ENCODE results near the gene B3GALNT2. TPM values are rescaled to one million over a fixed set of nuclear protein-coding genes. Genes with fewer than 3 reads are reported as not detected.

The B3GALNT2 gene
- total and polyA plus RNA-seq, 2 donors (not counting 1 experiment from before 2014, with no cell fraction given) = 5.6 to 12.2 TPM

GRCh38 chr1:235511470-235512240 lies 7.4 kb upstream of the B3GALNT2 start:
- 87% methylated on average over 12 of the region's 13 CpGs for WGBS (ENCODE audit: insufficient coverage)
- no peak overlapping the region for H3K27ac Mint-ChIP-seq
- Histone ChIP-seq H3K4me1 (ENCODE audit: control insufficient read depth in 2 of 2, insufficient read depth in 2 of 2, low read length in 2 of 2) (no peaks in the 10 kb centered on the region), H3K4me2 (replicated peaks; ENCODE audit: low read depth, low read length, poor library complexity, severe bottlenecking) (no peak overlapping the region), H3K27ac (ENCODE audit: low read length in 2 of 2) (no peak overlapping the region), H4K20me1 (ENCODE audit: control insufficient read depth, insufficient read depth, low read length, poor library complexity, severe bottlenecking) (no peaks in the 10 kb centered on the region), H3K27me3 (replicated peaks in 1 of 4; ENCODE audit: control extremely low read depth in 1 of 4, control insufficient read depth in 3 of 4, insufficient read depth in 4 of 4, low read length in 3 of 4) (no peaks in the 10 kb centered on the region), H3K79me2 (ENCODE audit: control insufficient read depth, insufficient read depth, low read length) (no peaks in the 10 kb centered on the region), H3K9me3 (ENCODE audit: control extremely low read depth in 1 of 3, control insufficient read depth in 2 of 3, insufficient read depth in 1 of 3, low read length in 2 of 3) (no peaks in the 10 kb centered on the region), H3K9ac (ENCODE audit: low read length) (no peak overlapping the region), H2AFZ (ENCODE audit: insufficient read depth, low read depth, low read length, poor library complexity, severe bottlenecking) (no peak overlapping the region), H3K4me3 (ENCODE audit: control extremely low read depth in 1 of 5, extremely low read depth in 1 of 5, insufficient read depth in 1 of 5, low read depth in 2 of 5, low read length in 4 of 5) (no peak overlapping the region), H3K36me3 (replicated peaks in 1 of 2; ENCODE audit: control extremely low read depth in 1 of 2, control insufficient read depth in 1 of 2, extremely low read depth in 1 of 2, insufficient read depth in 2 of 2, low read length in 1 of 2) (no peaks in the 10 kb centered on the region)
- peaks cover 1% of the 10 kb centered on the region for H3K4me1 Mint-ChIP-seq
- CTCF ChIA-PET = interaction anchor here (1.1 kb wide), 1 partner anchor 359 kb away, joined by 4 read pairs; no protein-coding TSS in a partner anchor
- ATAC-seq (ENCODE audit: low read depth) (no peak), DNase-seq (no peak)
- intact Hi-C loops (cut with micrococcal nuclease) = loop anchor here (2.0 kb wide), 1 partner anchor 459 kb away; no protein-coding TSS in a partner anchor
- POLR2A ChIA-PET = no interaction called here
- H3K9me3 Mint-ChIP-seq (ENCODE audit: insufficient read depth) = no peaks in the 10 kb centered on the region
- peaks cover 31% of the 10 kb centered on the region for H3K27me3 Mint-ChIP-seq
- no peak for TF ChIP-seq EZH2 (IDR thresholded peaks at IDR 0.05; ENCODE audit: borderline replicate concordance, insufficient read depth, low read depth, low read length, poor library complexity, severe bottlenecking)
- TF ChIP-seq CTCF (IDR thresholded peaks at IDR 0.05) = no peak
- H3K4me3 Mint-ChIP-seq = no peak overlapping the region

- TF ChIP-seq EZH2 (IDR thresholded peaks at IDR 0.05; ENCODE audit: borderline replicate concordance, insufficient read depth, low read depth, low read length, poor library complexity, severe bottlenecking) (no peak), CTCF (IDR thresholded peaks at IDR 0.05) (no peak)
- no peaks in the 10 kb centered on the region for H3K9me3 ChIP-seq (ENCODE audit: control extremely low read depth in 1 of 3, control insufficient read depth in 2 of 3, insufficient read depth in 1 of 3, low read length in 2 of 3)
- ATAC-seq (ENCODE audit: low read depth) = no peak
- intact Hi-C loops (cut with micrococcal nuclease) = no loop called here
- no peak overlapping the region for H3K27ac Mint-ChIP-seq
- peaks cover 29% of the 10 kb centered on the region for H3K27me3 Mint-ChIP-seq
- no peaks in the 10 kb centered on the region for H3K4me1 ChIP-seq (ENCODE audit: control insufficient read depth in 2 of 2, insufficient read depth in 2 of 2, low read length in 2 of 2)
- no peak overlapping the region for H3K4me2 ChIP-seq (replicated peaks; ENCODE audit: low read depth, low read length, poor library complexity, severe bottlenecking)
- H3K9ac ChIP-seq (ENCODE audit: low read length) = no peak overlapping the region
- no peaks in the 10 kb centered on the region for H4K20me1 ChIP-seq (ENCODE audit: control insufficient read depth, insufficient read depth, low read length, poor library complexity, severe bottlenecking)
- H3K27me3 ChIP-seq (replicated peaks in 1 of 4; ENCODE audit: control extremely low read depth in 1 of 4, control insufficient read depth in 3 of 4, insufficient read depth in 4 of 4, low read length in 3 of 4) = no peaks in the 10 kb centered on the region
- DNase-seq = no peak
- no peaks in the 10 kb centered on the region for H3K9me3 Mint-ChIP-seq (ENCODE audit: insufficient read depth)
- WGBS (ENCODE audit: insufficient coverage) = 88% methylated on average over 2 of the region's 6 CpGs
- H3K79me2 ChIP-seq (ENCODE audit: control insufficient read depth, insufficient read depth, low read length) = no peaks in the 10 kb centered on the region
- POLR2A ChIA-PET = no interaction called here
- CTCF ChIA-PET = interaction anchor here (1.1 kb wide), 1 partner anchor 358 kb away, joined by 4 read pairs; no protein-coding TSS in a partner anchor
- H3K4me3 ChIP-seq (ENCODE audit: control extremely low read depth in 1 of 5, extremely low read depth in 1 of 5, insufficient read depth in 1 of 5, low read depth in 2 of 5, low read length in 4 of 5) = no peak overlapping the region
- H2AFZ ChIP-seq (ENCODE audit: insufficient read depth, low read depth, low read length, poor library complexity, severe bottlenecking) = no peak overlapping the region
- peaks cover 5% of the 10 kb centered on the region for H3K4me1 Mint-ChIP-seq
- no peak overlapping the region for H3K4me3 Mint-ChIP-seq
- H3K27ac ChIP-seq (ENCODE audit: low read length in 2 of 2) = no peak overlapping the region
- H3K36me3 ChIP-seq (replicated peaks in 1 of 2; ENCODE audit: control extremely low read depth in 1 of 2, control insufficient read depth in 1 of 2, extremely low read depth in 1 of 2, insufficient read depth in 2 of 2, low read length in 1 of 2) = no peaks in the 10 kb centered on the region
Observed at GRCh38 chr1:235510823-235511222, 6.6 kb upstream of the B3GALNT2 start.
